IPS DF 4.7 (cell line): ENCODE data around the gene EMC7.
"Not testable (repeated sequence)": the region's sequence is repeated elsewhere in the genome, so short reads cannot be mapped to it uniquely, and the experiment has no call there.

Experiments used
- DNase-seq: peaks from one replicate; pipeline ENCODE4 v3.0.0-alpha.2; 2013; ENCODE audit warnings: low spot score; ENCODE audit errors: extremely low read depth

EMC7 gene

GRCh38 chr15:34085746-34086145 lies 15.9 kb downstream of the EMC7 start:
- no peak for DNase-seq

- DNase-seq = no peak
Measured at GRCh38 chr15:34084086-34084485, 17.6 kb downstream of the EMC7 start.

GRCh38 chr15:34079904-34080303 lies 21.8 kb downstream of the EMC7 start:
- DNase-seq = no peak

- no peak for DNase-seq
Measured at GRCh38 chr15:34078900-34079299, 22.8 kb downstream of the EMC7 start.

GRCh38 chr15:34076785-34077184 lies 24.9 kb downstream of the EMC7 start:
- DNase-seq = no peak

GRCh38 chr15:34070003-34070402 lies 31.7 kb downstream of the EMC7 start:
- no peak for DNase-seq

- no peak for DNase-seq
Measured at GRCh38 chr15:34065941-34066340, 35.7 kb downstream of the EMC7 start.

GRCh38 chr15:34065261-34065660 lies 36.4 kb downstream of the EMC7 start:
- no peak for DNase-seq

- DNase-seq = no peak
Measured at GRCh38 chr15:34064438-34064837, 37.2 kb downstream of the EMC7 start.

- DNase-seq = no peak
Measured at GRCh38 chr15:34059946-34060345, 41.7 kb downstream of the EMC7 start.

GRCh38 chr15:34059476-34059875 lies 42.2 kb downstream of the EMC7 start:
- no peak for DNase-seq

- DNase-seq = no peak
Measured at GRCh38 chr15:34056911-34057310, 44.8 kb downstream of the EMC7 start.

GRCh38 chr15:34055868-34056595 lies 45.6 kb downstream of the EMC7 start:
- DNase-seq = no peak

GRCh38 chr15:34054081-34054707 lies 47.5 kb downstream of the EMC7 start:
- no peak for DNase-seq

GRCh38 chr15:34050385-34050784 lies 51.3 kb downstream of the EMC7 start:
- not testable (repeated sequence) for DNase-seq

- DNase-seq = no peak
Measured at GRCh38 chr15:34049112-34049511, 52.5 kb downstream of the EMC7 start.

- DNase-seq = no peak
Measured at GRCh38 chr15:34047893-34048775, 53.5 kb downstream of the EMC7 start.

- DNase-seq = no peak
Measured at GRCh38 chr15:34046471-34047145, 55.1 kb downstream of the EMC7 start.

- DNase-seq = no peak
Measured at GRCh38 chr15:34043813-34044212, 57.8 kb downstream of the EMC7 start.

- no peak for DNase-seq
Measured at GRCh38 chr15:34043391-34043790, 58.3 kb downstream of the EMC7 start.

GRCh38 chr15:34039790-34040113 lies 61.9 kb downstream of the EMC7 start:
- DNase-seq = no peak
